Measurements from ENCODE around the gene FOXP4.

The FOXP4 gene

GRCh38 chr6:41621802-41622201 is 75.6 kb downstream of the FOXP4 start:
- Histone ChIP-seq H3K27ac (ENCODE audit: poor library complexity, severe bottlenecking) (peak overlapping the region; percentile 8), H3K27me3 (ENCODE audit: insufficient read depth, poor library complexity, severe bottlenecking) (no peaks in the 10 kb centered on the region), H3K4me3 (ENCODE audit: severe bottlenecking) (no peak overlapping the region), H3K4me1 (ENCODE audit: insufficient read depth, poor library complexity, severe bottlenecking) (peaks cover 18% of the 10 kb centered on the region), H3K36me3 (ENCODE audit: low read depth) (no peaks in the 10 kb centered on the region), H3K9me3 (ENCODE audit: severe bottlenecking) (peaks cover 8% of the 10 kb centered on the region)
- no peak for TF ChIP-seq CTCF (IDR thresholded peaks at IDR 0.05; ENCODE audit: poor library complexity, severe bottlenecking)
- DNase-seq (ENCODE audit: low spot score) (no peak), ATAC-seq (ENCODE audit: low read depth) (no peak)

DNA sequence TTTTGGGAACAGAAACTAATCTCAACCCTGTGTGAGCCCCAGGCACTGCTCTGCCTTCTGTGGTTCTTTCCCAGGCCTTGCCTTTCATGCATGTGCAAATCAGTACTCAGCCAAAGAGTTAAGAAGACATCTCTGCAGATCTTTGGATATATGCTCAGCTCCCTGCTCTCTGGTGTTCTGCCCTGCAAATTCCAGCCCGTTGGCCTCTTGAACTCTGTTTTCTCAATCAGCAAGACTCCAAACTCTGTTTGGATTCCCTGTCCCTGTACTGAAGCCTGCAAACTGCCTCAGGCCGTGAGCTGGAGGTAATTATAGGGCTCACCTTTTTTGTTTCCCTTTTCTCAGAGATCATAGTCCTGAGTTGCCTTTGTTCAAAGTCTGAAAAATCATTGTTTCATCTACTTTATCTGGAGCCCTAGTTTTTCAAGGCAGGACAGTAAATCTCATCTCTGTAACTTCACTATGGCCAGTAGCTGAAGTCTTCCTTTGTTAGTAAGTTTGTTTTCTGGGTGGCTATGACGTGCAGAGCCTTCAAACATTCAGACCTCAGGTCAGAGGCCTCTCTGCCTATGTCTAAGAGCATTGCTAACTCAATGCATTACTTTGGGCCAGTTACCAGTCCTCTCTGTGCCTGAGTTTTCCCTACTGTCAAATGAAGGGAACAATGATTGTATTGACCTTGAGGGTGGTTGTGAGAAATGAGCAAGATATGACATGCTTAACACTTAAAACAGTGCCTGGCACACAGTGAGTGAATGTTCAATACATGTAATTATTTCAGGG is 76.2 kb downstream of the FOXP4 start:
- TF ChIP-seq CTCF (IDR thresholded peaks at IDR 0.05; ENCODE audit: poor library complexity, severe bottlenecking), result no peak
- Histone ChIP-seq H3K27ac (ENCODE audit: poor library complexity, severe bottlenecking) (peak overlapping the region; percentile 8), H3K4me1 (ENCODE audit: insufficient read depth, poor library complexity, severe bottlenecking) (peaks cover 24% of the 10 kb centered on the region), H3K27me3 (ENCODE audit: insufficient read depth, poor library complexity, severe bottlenecking) (no peaks in the 10 kb centered on the region), H3K4me3 (ENCODE audit: severe bottlenecking) (no peak overlapping the region), H3K9me3 (ENCODE audit: severe bottlenecking) (peaks cover 8% of the 10 kb centered on the region), H3K36me3 (ENCODE audit: low read depth) (no peaks in the 10 kb centered on the region)
- ATAC-seq (ENCODE audit: low read depth) (no peak), DNase-seq (ENCODE audit: low spot score) (no peak)

DNA sequence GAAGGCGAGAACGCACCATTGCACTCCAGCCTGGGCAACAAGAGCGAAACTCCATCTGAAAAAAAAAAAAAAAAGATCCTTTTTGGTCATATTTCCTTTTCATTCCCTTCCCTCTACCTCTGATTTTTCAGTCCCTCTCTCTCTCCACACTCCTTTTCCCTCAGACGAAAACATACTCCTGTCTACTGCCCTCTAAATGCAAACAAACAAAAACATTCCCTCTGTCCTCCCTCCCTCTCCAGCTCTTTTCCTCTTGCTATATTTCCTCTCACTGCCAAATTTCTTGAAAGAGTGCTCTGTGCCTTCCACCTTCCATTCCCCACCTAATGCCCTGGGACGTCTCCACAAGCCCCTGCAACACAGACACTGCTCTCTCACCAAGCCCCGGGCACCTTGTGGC is 77.1 kb downstream of the FOXP4 start:
- H3K36me3 ChIP-seq (ENCODE audit: low read depth), result no peaks in the 10 kb centered on the region
- DNase-seq (ENCODE audit: low spot score), result no peak
- no peak overlapping the region for H3K4me3 ChIP-seq (ENCODE audit: severe bottlenecking)
- peaks cover 31% of the 10 kb centered on the region for H3K4me1 ChIP-seq (ENCODE audit: insufficient read depth, poor library complexity, severe bottlenecking)
- no peaks in the 10 kb centered on the region for H3K27me3 ChIP-seq (ENCODE audit: insufficient read depth, poor library complexity, severe bottlenecking)
- no peak overlapping the region for H3K27ac ChIP-seq (ENCODE audit: poor library complexity, severe bottlenecking)
- no peak for TF ChIP-seq CTCF (IDR thresholded peaks at IDR 0.05; ENCODE audit: poor library complexity, severe bottlenecking)
- peaks cover 8% of the 10 kb centered on the region for H3K9me3 ChIP-seq (ENCODE audit: severe bottlenecking)
- ATAC-seq (ENCODE audit: low read depth), result no peak

GRCh38 chr6:41624621-41625380 is 78.6 kb downstream of the FOXP4 start:
- Histone ChIP-seq H3K4me1 (ENCODE audit: insufficient read depth, poor library complexity, severe bottlenecking) (peaks cover 31% of the 10 kb centered on the region), H3K36me3 (ENCODE audit: low read depth) (no peaks in the 10 kb centered on the region), H3K4me3 (ENCODE audit: severe bottlenecking) (no peak overlapping the region), H3K27me3 (ENCODE audit: insufficient read depth, poor library complexity, severe bottlenecking) (no peaks in the 10 kb centered on the region), H3K27ac (ENCODE audit: poor library complexity, severe bottlenecking) (peak overlapping the region; percentile 89), H3K9me3 (ENCODE audit: severe bottlenecking) (peaks cover 8% of the 10 kb centered on the region)
- no peak for ATAC-seq (ENCODE audit: low read depth)
- DNase-seq (ENCODE audit: low spot score), result no peak
- TF ChIP-seq CTCF (IDR thresholded peaks at IDR 0.05; ENCODE audit: poor library complexity, severe bottlenecking), result no peak

All from RWPE2 (cell line).